OCI-LY3 (cell line): Measurements from ENCODE around the gene KCND2.

Experiments
- H2AFZ ChIP-seq: fragments of 200-600, 300-600 bp; shearing (Covaris generic); 2 replicates; pipeline ENCODE4 v1.6.0; 2014; ENCODE audit warnings: antibody characterized with exemption, low read depth, low read length
- H3K27ac ChIP-seq: fragments of 200-600, 300-600 bp; sonication (generic); 2 replicates; pipeline ENCODE4 v1.5.1; 2014; ENCODE audit warnings: mild to moderate bottlenecking, low read length, moderate library complexity, mixed read lengths
- H3K27me3 ChIP-seq: fragments of 200-600, 300-600 bp; sonication (generic); 2 replicates; pipeline ENCODE4 v1.6.1; 2014; ENCODE audit warnings: low read depth, low read length, mixed read lengths
- H3K36me3 ChIP-seq: fragments of 200-600, 300-600 bp; sonication (generic); replicated peaks from 2 replicates; pipeline ENCODE3; 2014; ENCODE audit warnings: low read depth, low read length, mixed read lengths
- H3K4me1 ChIP-seq: fragments of 300-600, 200-600 bp; sonication (generic); 2 replicates; pipeline ENCODE4 v1.6.1; 2014; ENCODE audit warnings: low read length, mixed read lengths
- H3K4me2 ChIP-seq: fragments of 200-600, 300-600 bp; sonication (generic); 2 replicates; pipeline ENCODE4 v1.6.1; 2014; ENCODE audit warnings: low read length, mixed read lengths
- H3K4me3 ChIP-seq: fragments of 300-600, 200-600 bp; sonication (generic); 2 replicates; pipeline ENCODE4 v1.5.1; 2014; ENCODE audit warnings: antibody characterized with exemption, mild to moderate bottlenecking, low read length, moderate library complexity
- H3K79me2 ChIP-seq: fragments of 300-600, 200-600 bp; shearing (Covaris generic); 2 replicates; pipeline ENCODE4 v1.6.1; 2014; ENCODE audit warnings: mild to moderate bottlenecking, low read length, mixed read lengths
- H3K9ac ChIP-seq: fragments of 300-600, 200-600 bp; shearing (Covaris generic); 2 replicates; pipeline ENCODE4 v1.6.0; 2014; ENCODE audit warnings: mild to moderate bottlenecking, low read length, moderate library complexity
- H3K9me3 ChIP-seq: fragments of 200-600, 300-600 bp; shearing (Covaris generic); 2 replicates; pipeline ENCODE4 v1.6.1; 2014; ENCODE audit warnings: low read length, mixed read lengths; ENCODE audit not compliant: insufficient read depth
- H4K20me1 ChIP-seq: fragments of 200-600, 300-600 bp; sonication (generic); 2 replicates; pipeline ENCODE4 v1.6.1; 2016; ENCODE audit warnings: low read length, mixed read lengths; ENCODE audit not compliant: insufficient read depth
- CTCF ChIP-seq: fragments of 200-600, 300-600 bp; sonication (generic); IDR thresholded peaks from 2 replicates; pipeline ENCODE4 v1.5.1; 2014; ENCODE audit warnings: antibody characterized with exemption, low read length, low read depth
- EZH2phosphoT487 ChIP-seq: fragments of 200-600 bp; shearing (Covaris generic); IDR thresholded peaks from 2 replicates; pipeline ENCODE4 v1.6.1; 2018; ENCODE audit warnings: antibody characterized with exemption, mixed run types, low read depth

The KCND2 gene

DNA sequence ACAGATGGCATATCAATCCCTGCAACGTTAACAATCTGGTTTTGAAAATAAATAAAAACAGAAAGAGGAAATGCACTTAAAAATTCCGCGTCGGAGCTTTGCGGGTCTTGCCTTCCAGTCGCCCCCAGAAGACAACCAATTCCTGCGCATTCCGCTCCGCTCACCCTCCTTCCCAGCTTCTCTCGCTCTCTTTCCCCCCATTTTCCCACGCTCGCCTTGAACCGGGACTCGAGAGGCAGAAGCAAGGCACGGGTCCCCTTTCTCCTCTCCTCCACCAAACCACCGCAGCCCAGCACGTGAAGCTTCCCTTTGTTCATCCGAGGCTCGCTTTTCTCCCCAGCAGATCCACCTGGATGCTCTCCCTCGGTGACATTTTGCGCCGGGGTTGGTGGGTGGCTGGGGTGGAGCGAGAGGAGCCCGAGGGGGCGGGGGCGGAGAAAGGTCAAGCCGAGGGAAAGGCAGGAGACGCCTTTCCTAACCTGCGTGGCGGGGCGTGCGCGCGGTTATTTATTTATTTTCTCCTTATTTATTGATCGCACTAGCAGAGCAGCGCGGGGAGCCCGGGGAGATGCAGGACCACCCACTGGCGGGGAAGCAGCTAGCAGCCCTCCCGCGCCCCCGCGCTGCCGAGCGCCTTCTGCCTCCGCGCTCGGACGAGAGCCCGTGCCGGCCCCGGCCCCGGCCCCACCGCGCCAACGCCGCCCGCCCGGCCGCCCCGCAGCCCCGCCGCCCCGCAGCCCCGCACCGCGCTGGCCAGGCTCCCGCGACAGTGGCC, at the start of gene KCND2:
Gene KCND2 (plus strand): TSS at position 475 of the 775 bp plus-strand sequence.
- TF ChIP-seq CTCF (no peak), EZH2phosphoT487 (no peak)
- Histone ChIP-seq H3K27me3 (no peaks in the 10 kb centered on the region), H3K4me2 (no peak within 1 kb of the TSS), H3K4me1 (peaks cover 5% of the 10 kb centered on the region), H3K36me3 (no peaks in the 10 kb centered on the region), H3K79me2 (no peaks in the 10 kb centered on the region), H4K20me1 (no peaks in the 10 kb centered on the region), H3K9ac (no peak within 1 kb of the TSS), H2AFZ (no peak within 1 kb of the TSS), H3K27ac (no peak within 1 kb of the TSS), H3K4me3 (no peak within 1 kb of the TSS), H3K9me3 (no peaks in the 10 kb centered on the region)

- H3K9me3 ChIP-seq = no peaks in the 10 kb centered on the region
- no peaks in the 10 kb centered on the region for H4K20me1 ChIP-seq
- no peaks in the 10 kb centered on the region for H3K4me1 ChIP-seq
- H3K36me3 ChIP-seq = no peaks in the 10 kb centered on the region
- no peak overlapping the region for H3K9ac ChIP-seq
- no peak overlapping the region for H3K4me2 ChIP-seq
- TF ChIP-seq CTCF (no peak), EZH2phosphoT487 (no peak)
- H2AFZ ChIP-seq = no peak overlapping the region
- H3K27ac ChIP-seq = no peak overlapping the region
- H3K4me3 ChIP-seq = no peak overlapping the region
- no peaks in the 10 kb centered on the region for H3K27me3 ChIP-seq
- H3K79me2 ChIP-seq = no peaks in the 10 kb centered on the region
Observed at GRCh38 chr7:120226188-120226587, 46.8 kb upstream of the KCND2 start.

- Histone ChIP-seq H3K27me3 (no peaks in the 10 kb centered on the region), H3K4me3 (no peak overlapping the region), H3K27ac (no peak overlapping the region), H2AFZ (no peak overlapping the region), H3K79me2 (no peaks in the 10 kb centered on the region), H3K4me1 (no peaks in the 10 kb centered on the region), H3K4me2 (no peak overlapping the region), H4K20me1 (no peaks in the 10 kb centered on the region), H3K9ac (no peak overlapping the region), H3K9me3 (no peaks in the 10 kb centered on the region), H3K36me3 (no peaks in the 10 kb centered on the region)
- TF ChIP-seq EZH2phosphoT487 (no peak), CTCF (no peak)
Observed at GRCh38 chr7:120227255-120227654, 45.7 kb upstream of the KCND2 start.

- H3K27ac ChIP-seq = no peak overlapping the region
- H3K9me3 ChIP-seq = no peaks in the 10 kb centered on the region
- no peaks in the 10 kb centered on the region for H3K79me2 ChIP-seq
- no peak overlapping the region for H3K4me2 ChIP-seq
- H4K20me1 ChIP-seq = no peaks in the 10 kb centered on the region
- 0 out of 2 replicates have a peak overlapping the region, but pooled peaks have one; percentile 27 for H2AFZ ChIP-seq
- no peaks in the 10 kb centered on the region for H3K27me3 ChIP-seq
- no peaks in the 10 kb centered on the region for H3K36me3 ChIP-seq
- TF ChIP-seq EZH2phosphoT487 (no peak), CTCF (no peak)
- no peak overlapping the region for H3K4me3 ChIP-seq
- peaks cover 8% of the 10 kb centered on the region for H3K4me1 ChIP-seq
- no peak overlapping the region for H3K9ac ChIP-seq
Observed at GRCh38 chr7:120229084-120229483, 43.9 kb upstream of the KCND2 start.
